Nephron (organoid): ENCODE results near the gene ZNF467.

Source experiments
- H3K27ac Mint-ChIP-seq, 3 experiments: 2 replicates each; pipeline ENCODE4 v1.8.0; 2020; ENCODE audit warnings: mixed read lengths in 3 of 3, mild to moderate bottlenecking in 2 of 3, moderate library complexity in 1 of 3
- H3K27me3 Mint-ChIP-seq: 2 replicates; pipeline ENCODE4 v1.8.0; 2021; ENCODE audit warnings: low read depth, mild to moderate bottlenecking, moderate library complexity, mixed read lengths
- H3K36me3 Mint-ChIP-seq: 2 replicates; pipeline ENCODE4 v1.8.0; 2020; ENCODE audit warnings: low read depth, mixed read lengths
- H3K4me1 Mint-ChIP-seq: 2 replicates; pipeline ENCODE4 v1.8.0; 2020; ENCODE audit warnings: mixed read lengths
- H3K4me3 Mint-ChIP-seq, 3 experiments: 2 replicates each; pipeline ENCODE4 v1.8.0; 2020; ENCODE audit warnings: mild to moderate bottlenecking in 3 of 3, mixed read lengths in 3 of 3, moderate library complexity in 2 of 3
- H3K9me3 Mint-ChIP-seq: 2 replicates; pipeline ENCODE4 v1.8.0; 2020; ENCODE audit warnings: mixed read lengths
- TF ChIP-seq, protein P1 (sequence below), 3 experiments: fragments of 200-600 bp; sonication (generic); IDR thresholded peaks; one replicate each; pipeline ENCODE4 v1.5.0; 2021; ENCODE audit warnings: antibody characterized with exemption in 3 of 3; ENCODE audit not compliant: unreplicated experiment in 3 of 3

Gene ZNF467

DNA sequence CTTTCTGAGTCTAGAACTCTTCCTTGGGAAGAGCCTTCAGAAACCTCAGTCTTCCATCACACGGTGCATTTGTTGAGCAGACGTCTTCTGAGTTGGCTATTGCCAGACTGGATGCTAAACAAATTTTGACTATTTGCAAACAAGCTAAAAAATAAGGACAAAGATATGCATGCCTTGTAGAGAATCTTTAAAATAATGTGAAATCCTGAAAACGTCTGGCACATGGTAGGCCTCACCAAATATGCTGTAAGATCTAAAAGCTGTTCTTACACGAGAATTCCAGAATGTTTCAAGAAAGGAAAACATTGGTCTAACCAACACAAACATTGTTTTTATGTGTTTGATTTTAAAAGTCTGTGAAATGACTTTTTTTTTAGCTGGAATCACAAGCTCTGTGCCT, 11.3 kb downstream of the ZNF467 start:
- Mint-ChIP-seq H3K36me3 (peaks cover 31% of the 10 kb centered on the region), H3K4me3 (no peak overlapping the region), H3K9me3 (no peaks in the 10 kb centered on the region), H3K27ac (no peak overlapping the region), H3K27me3 (peaks cover 74% of the 10 kb centered on the region), H3K4me1 (peaks cover 10% of the 10 kb centered on the region)
- TF ChIP-seq, protein P1, sequence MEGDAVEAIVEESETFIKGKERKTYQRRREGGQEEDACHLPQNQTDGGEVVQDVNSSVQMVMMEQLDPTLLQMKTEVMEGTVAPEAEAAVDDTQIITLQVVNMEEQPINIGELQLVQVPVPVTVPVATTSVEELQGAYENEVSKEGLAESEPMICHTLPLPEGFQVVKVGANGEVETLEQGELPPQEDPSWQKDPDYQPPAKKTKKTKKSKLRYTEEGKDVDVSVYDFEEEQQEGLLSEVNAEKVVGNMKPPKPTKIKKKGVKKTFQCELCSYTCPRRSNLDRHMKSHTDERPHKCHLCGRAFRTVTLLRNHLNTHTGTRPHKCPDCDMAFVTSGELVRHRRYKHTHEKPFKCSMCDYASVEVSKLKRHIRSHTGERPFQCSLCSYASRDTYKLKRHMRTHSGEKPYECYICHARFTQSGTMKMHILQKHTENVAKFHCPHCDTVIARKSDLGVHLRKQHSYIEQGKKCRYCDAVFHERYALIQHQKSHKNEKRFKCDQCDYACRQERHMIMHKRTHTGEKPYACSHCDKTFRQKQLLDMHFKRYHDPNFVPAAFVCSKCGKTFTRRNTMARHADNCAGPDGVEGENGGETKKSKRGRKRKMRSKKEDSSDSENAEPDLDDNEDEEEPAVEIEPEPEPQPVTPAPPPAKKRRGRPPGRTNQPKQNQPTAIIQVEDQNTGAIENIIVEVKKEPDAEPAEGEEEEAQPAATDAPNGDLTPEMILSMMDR (IDR thresholded peaks at IDR 0.05; ENCODE audit: unreplicated experiment in 3 of 3) = no peak

DNA sequence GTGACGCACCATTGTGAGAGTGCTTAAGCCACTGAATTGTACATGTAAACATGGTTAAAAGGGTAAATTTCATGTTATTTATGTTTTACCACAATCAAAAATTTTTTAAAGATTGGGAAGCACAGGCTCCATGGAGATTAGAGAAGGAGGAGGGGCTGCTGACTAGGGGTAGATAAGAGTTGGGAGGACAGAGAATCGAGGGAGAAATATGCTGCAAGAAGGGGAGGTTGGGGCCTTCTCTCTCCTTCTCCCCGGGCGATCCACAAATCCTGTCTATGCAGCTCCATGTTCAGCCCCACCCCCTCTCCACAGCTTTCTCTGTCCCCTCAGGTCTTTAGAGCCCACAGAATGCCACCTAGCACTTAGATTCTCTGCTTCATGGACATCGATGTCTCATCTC, 12.1 kb downstream of the ZNF467 start:
- no peak overlapping the region for H3K27ac Mint-ChIP-seq
- no peak overlapping the region for H3K4me3 Mint-ChIP-seq
- TF ChIP-seq, protein P1 (IDR thresholded peaks at IDR 0.05; ENCODE audit: unreplicated experiment in 3 of 3) = no peak
- H3K4me1 Mint-ChIP-seq = peaks cover 5% of the 10 kb centered on the region
- peaks cover 66% of the 10 kb centered on the region for H3K27me3 Mint-ChIP-seq
- no peaks in the 10 kb centered on the region for H3K9me3 Mint-ChIP-seq
- peaks cover 23% of the 10 kb centered on the region for H3K36me3 Mint-ChIP-seq

DNA sequence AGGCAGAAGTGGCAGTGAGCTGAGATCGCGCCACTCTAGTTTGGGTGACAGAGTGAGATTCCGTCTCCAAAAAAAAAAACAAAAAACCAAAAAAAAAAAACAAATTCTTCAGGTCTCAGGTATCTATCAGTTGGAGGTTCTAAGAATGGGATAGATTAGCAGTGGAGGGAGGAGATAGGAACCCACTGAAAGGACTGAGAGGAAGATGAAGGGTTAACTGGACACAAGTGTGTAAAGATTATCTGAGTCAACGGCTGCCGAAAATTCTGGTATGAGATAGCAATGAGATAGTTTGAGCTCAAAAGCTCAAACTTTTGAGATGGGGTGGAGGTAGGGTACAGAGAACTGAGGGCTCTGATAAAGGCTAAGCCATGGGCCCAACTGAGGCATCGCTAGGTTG, 12.8 kb downstream of the ZNF467 start:
- H3K27ac Mint-ChIP-seq = no peak overlapping the region
- H3K36me3 Mint-ChIP-seq = peaks cover 15% of the 10 kb centered on the region
- TF ChIP-seq, protein P1 (IDR thresholded peaks at IDR 0.05; ENCODE audit: unreplicated experiment in 3 of 3) = no peak
- peaks cover 58% of the 10 kb centered on the region for H3K27me3 Mint-ChIP-seq
- no peak overlapping the region for H3K4me3 Mint-ChIP-seq
- no peaks in the 10 kb centered on the region for H3K4me1 Mint-ChIP-seq
- H3K9me3 Mint-ChIP-seq = no peaks in the 10 kb centered on the region

DNA sequence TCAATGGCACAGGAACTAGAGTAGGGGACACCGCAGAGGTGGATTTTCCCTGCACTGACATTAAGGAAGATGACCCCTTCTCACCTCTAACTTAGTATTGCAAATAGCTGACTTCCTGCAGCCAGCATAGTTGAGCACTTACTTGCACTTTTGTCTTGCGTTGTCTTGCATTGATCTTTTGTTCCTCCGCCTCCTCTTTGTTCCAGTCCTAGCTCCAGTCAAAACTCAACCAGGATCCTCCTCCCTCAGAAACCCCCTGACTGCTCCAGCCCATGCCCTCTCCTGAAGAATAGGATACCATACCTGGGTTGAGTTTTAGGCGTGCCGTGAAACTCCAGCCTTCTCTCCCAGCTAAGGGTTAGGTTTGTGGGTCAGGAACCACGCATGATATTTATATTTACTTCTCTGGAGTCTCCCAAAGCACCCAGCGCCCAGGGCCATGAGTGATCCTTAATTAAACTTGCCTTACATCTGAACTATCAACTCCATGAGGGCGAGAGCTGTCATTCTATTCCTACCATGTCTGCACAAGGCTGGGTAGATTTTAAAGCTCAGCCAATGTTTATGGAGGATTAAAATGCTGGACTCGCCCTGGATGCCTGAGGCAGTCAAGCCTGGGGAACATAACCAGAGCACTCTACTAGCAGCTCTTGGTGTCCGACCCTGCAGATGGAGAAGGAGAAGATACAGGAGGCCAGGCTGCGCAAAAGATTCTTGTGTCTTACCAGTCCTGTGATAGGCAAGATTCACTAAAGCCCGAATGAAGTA, 14.1 kb downstream of the ZNF467 start:
- peaks cover 51% of the 10 kb centered on the region for H3K27me3 Mint-ChIP-seq
- no peaks in the 10 kb centered on the region for H3K4me1 Mint-ChIP-seq
- peaks cover 11% of the 10 kb centered on the region for H3K36me3 Mint-ChIP-seq
- TF ChIP-seq, protein P1 (IDR thresholded peaks at IDR 0.05; ENCODE audit: unreplicated experiment in 3 of 3) = no peak
- H3K4me3 Mint-ChIP-seq = no peak overlapping the region
- no peaks in the 10 kb centered on the region for H3K9me3 Mint-ChIP-seq
- H3K27ac Mint-ChIP-seq = no peak overlapping the region

DNA sequence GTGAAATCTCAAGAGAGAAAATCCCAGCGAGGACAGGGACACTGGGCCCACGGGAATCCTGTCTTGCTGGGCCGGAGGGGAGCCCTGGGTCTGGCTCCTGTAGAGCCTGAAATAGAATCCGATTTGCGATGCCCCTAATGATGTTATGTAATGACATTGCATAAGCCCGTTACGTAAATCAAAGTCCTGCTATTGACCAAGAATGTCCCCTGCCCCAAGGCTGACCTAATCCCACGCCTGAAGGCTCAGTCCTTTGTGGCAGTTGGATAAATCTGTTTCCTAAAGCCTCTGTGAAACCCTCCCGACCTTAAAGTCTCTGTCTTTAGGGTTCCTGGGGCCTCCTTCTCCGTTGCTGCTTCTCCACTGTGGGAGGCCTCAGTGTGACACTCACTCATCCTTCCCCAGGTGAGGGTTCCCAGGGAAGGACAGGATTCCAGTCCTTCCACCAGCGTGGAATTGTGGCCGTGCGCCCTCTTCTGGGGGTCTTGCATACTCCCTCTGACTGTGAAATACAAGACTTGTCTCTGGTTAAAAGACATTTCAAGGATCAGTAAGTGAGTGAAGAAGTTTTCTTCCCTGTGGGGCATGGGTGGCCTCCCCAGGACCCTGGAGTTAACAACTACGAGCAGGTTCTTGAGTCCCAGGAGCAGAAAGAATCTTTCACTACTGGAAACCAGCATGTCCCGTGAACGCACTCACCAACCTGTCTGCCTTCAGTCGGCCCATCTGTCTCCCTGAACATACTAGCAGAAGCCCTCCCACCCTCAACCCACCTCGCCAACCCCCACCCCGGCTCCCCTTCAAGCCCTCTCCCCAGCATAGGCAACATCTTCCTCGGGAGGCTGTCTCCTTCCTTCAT, 19.8 kb downstream of the ZNF467 start:
- peaks cover 5% of the 10 kb centered on the region for H3K4me1 Mint-ChIP-seq

More for the DNA sequence above, 19.8 kb downstream of the ZNF467 start:
- Mint-ChIP-seq H3K27ac (no peak overlapping the region), H3K27me3 (peaks cover 5% of the 10 kb centered on the region), H3K36me3 (no peaks in the 10 kb centered on the region), H3K9me3 (no peaks in the 10 kb centered on the region), H3K4me3 (no peak overlapping the region)
- TF ChIP-seq, protein P1 (IDR thresholded peaks at IDR 0.05; ENCODE audit: unreplicated experiment in 3 of 3) = peak; percentile 62 to 67 (median 66)
